HEK293 (cell line): Measurements from ENCODE around the gene MADD.

Source experiments
- CTCF ChIA-PET: fragments of 350-600 bp; formaldehyde crosslinking; extraction: SDS; loops from one replicate; lab custom pipeline; 2021; ENCODE audit warnings: antibody characterized with exemption; lab: Yijun Ruan, JAX
- POLR2A ChIA-PET: fragments of 300-600 bp; formaldehyde crosslinking; extraction: SDS; loops from one replicate; lab custom pipeline; 2020; ENCODE audit warnings: antibody characterized with exemption, inconsistent platforms; lab: Yijun Ruan, JAX
- H3K27ac ChIP-seq: fragments of 200-500 bp; sonication (Bioruptor generic); 2 replicates; pipeline ENCODE4 v1.5.1; 2014; ENCODE audit warnings: low read depth, low read length, control low read depth, inconsistent platforms; ENCODE audit errors: extremely low read depth
- H3K36me3 ChIP-seq, 2 experiments: fragments of 200-500 bp in 1 of 2; sonication (Bioruptor generic) in 1 of 2; 1 replicate in 1 of 2; 2 replicates in 1 of 2; pipeline ENCODE4 v1.5.1; 2014 to 2017; ENCODE audit warnings: inconsistent platforms in 2 of 2, low read length in 2 of 2; ENCODE audit not compliant: control insufficient read depth in 2 of 2, insufficient read depth in 1 of 2
- H3K4me1 ChIP-seq: fragments of 200-500 bp; sonication (Bioruptor generic); 2 replicates; pipeline ENCODE4 v1.5.1; 2014; ENCODE audit warnings: mild to moderate bottlenecking, low read length, inconsistent platforms; ENCODE audit not compliant: control insufficient read depth, insufficient read depth
- H3K4me3 ChIP-seq: 2 replicates; pipeline ENCODE4 v1.5.1; 2011; ENCODE audit warnings: low read depth, mild to moderate bottlenecking, control low read depth, low read length, moderate library complexity
- H3K9me3 ChIP-seq: fragments of 200-500 bp; sonication (Bioruptor generic); 2 replicates; pipeline ENCODE4 v1.5.1; 2014; ENCODE audit warnings: low read depth, low read length, inconsistent platforms; ENCODE audit not compliant: control insufficient read depth, insufficient read depth
- GLIS2 ChIP-seq: fragments of 450-650 bp; formaldehyde crosslinking; IDR thresholded peaks from 2 replicates; pipeline ENCODE4 v1.5.1; 2016; ENCODE audit warnings: missing biosample characterization, missing genetic modification characterization
- HOXA7 ChIP-seq: sonication (generic); formaldehyde crosslinking; IDR thresholded peaks from 2 replicates; pipeline ENCODE4 v1.8.1; 2022; ENCODE audit warnings: missing genetic modification reagents, borderline replicate concordance
- MZF1 ChIP-seq: fragments of 450-650 bp; formaldehyde crosslinking; IDR thresholded peaks from 2 replicates; pipeline ENCODE4 v1.5.1; 2017; ENCODE audit warnings: missing biosample characterization, missing genetic modification characterization, borderline replicate concordance
- PRDM1 ChIP-seq: fragments of 450-650 bp; formaldehyde crosslinking; IDR thresholded peaks from 2 replicates; pipeline ENCODE4; 2016; ENCODE audit warnings: missing biosample characterization, missing genetic modification characterization
- SCRT1 ChIP-seq: fragments of 450-650 bp; formaldehyde crosslinking; IDR thresholded peaks from 2 replicates; pipeline ENCODE4 v1.5.1; 2016; ENCODE audit warnings: missing biosample characterization, missing genetic modification characterization, borderline replicate concordance
- ZBTB26 ChIP-seq: fragments of 450-650 bp; formaldehyde crosslinking; optimal IDR thresholded peaks from 2 replicates; pipeline ENCODE3; 2016; ENCODE audit warnings: missing biosample characterization, mild to moderate bottlenecking, missing genetic modification characterization
- ZBTB48 ChIP-seq: fragments of 450-650 bp; formaldehyde crosslinking; IDR thresholded peaks from 2 replicates; pipeline ENCODE4 v1.5.1; 2016; ENCODE audit warnings: missing biosample characterization, missing genetic modification characterization
- ZBTB49 ChIP-seq: fragments of 450-650 bp; formaldehyde crosslinking; IDR thresholded peaks from 2 replicates; pipeline ENCODE4 v1.5.1; 2016; ENCODE audit warnings: missing biosample characterization, missing genetic modification characterization, low read depth
- ZNF112 ChIP-seq: fragments of 450-650 bp; formaldehyde crosslinking; IDR thresholded peaks from 2 replicates; pipeline ENCODE4 v1.5.0; 2017; ENCODE audit warnings: missing biosample characterization, missing genetic modification characterization
- ZNF132 ChIP-seq: fragments of 450-650 bp; formaldehyde crosslinking; IDR thresholded peaks from 2 replicates; pipeline ENCODE4 v1.5.1; 2017; ENCODE audit warnings: missing biosample characterization, missing genetic modification characterization, borderline replicate concordance
- ZNF18 ChIP-seq: fragments of 450-650 bp; formaldehyde crosslinking; IDR thresholded peaks from 2 replicates; pipeline ENCODE4 v1.5.1; 2016; ENCODE audit warnings: missing biosample characterization, missing genetic modification characterization
- ZNF274 ChIP-seq, 2 experiments: fragments of 200-500 bp in 1 of 2; fragments of 450-650 bp in 1 of 2; sonication (Bioruptor generic) in 1 of 2; formaldehyde crosslinking in 1 of 2; IDR thresholded peaks; 2 replicates each; pipeline versions ENCODE4 v1.5.1 to v1.6.1; 2014 to 2016; ENCODE audit warnings: borderline replicate concordance in 1 of 2, inconsistent platforms in 1 of 2, low read length in 1 of 2, missing biosample characterization in 1 of 2, missing genetic modification characterization in 1 of 2
- ZNF433 ChIP-seq: fragments of 450-650 bp; formaldehyde crosslinking; IDR thresholded peaks from 2 replicates; pipeline ENCODE4 v1.5.1; 2016; ENCODE audit warnings: missing biosample characterization, missing genetic modification characterization, low read depth
- ZNF449 ChIP-seq: fragments of 450-650 bp; formaldehyde crosslinking; IDR thresholded peaks from 2 replicates; pipeline ENCODE4 v1.5.1; 2017; ENCODE audit warnings: missing biosample characterization, mild to moderate bottlenecking, missing genetic modification characterization, moderate library complexity
- ZNF514 ChIP-seq: fragments of 450-650 bp; formaldehyde crosslinking; IDR thresholded peaks from 2 replicates; pipeline ENCODE4 v1.5.1; 2016; ENCODE audit warnings: missing biosample characterization, missing genetic modification characterization
- ZNF623 ChIP-seq: fragments of 450-650 bp; formaldehyde crosslinking; IDR thresholded peaks from 2 replicates; pipeline ENCODE4 v1.5.1; 2016; ENCODE audit warnings: missing biosample characterization, missing genetic modification characterization
- ZNF658 ChIP-seq: fragments of 450-650 bp; formaldehyde crosslinking; IDR thresholded peaks from 2 replicates; pipeline ENCODE4; 2016; ENCODE audit warnings: missing biosample characterization, missing genetic modification characterization
- ZNF664 ChIP-seq: fragments of 450-650 bp; formaldehyde crosslinking; IDR thresholded peaks from 2 replicates; pipeline ENCODE4 v1.5.1; 2016; ENCODE audit warnings: missing biosample characterization, missing genetic modification characterization
- ZNF707 ChIP-seq: fragments of 450-650 bp; formaldehyde crosslinking; IDR thresholded peaks from 2 replicates; pipeline ENCODE4 v1.5.1; 2016; ENCODE audit warnings: missing biosample characterization, missing genetic modification characterization
- ZNF776 ChIP-seq: fragments of 450-650 bp; formaldehyde crosslinking; IDR thresholded peaks from 2 replicates; pipeline ENCODE4 v1.5.0; 2017; ENCODE audit warnings: missing biosample characterization, missing genetic modification characterization, borderline replicate concordance
- ZNF777 ChIP-seq: fragments of 450-650 bp; formaldehyde crosslinking; IDR thresholded peaks from 2 replicates; pipeline ENCODE4 v1.5.1; 2017; ENCODE audit warnings: missing biosample characterization, missing genetic modification characterization, borderline replicate concordance
- ZSCAN16 ChIP-seq: fragments of 450-650 bp; formaldehyde crosslinking; IDR thresholded peaks from 2 replicates; pipeline ENCODE4 v1.5.1; 2016; ENCODE audit warnings: missing biosample characterization, missing genetic modification characterization
- ZSCAN23 ChIP-seq: fragments of 450-650 bp; formaldehyde crosslinking; IDR thresholded peaks from 2 replicates; pipeline ENCODE4 v1.5.1; 2016; ENCODE audit warnings: missing biosample characterization, missing genetic modification characterization
- ZSCAN30 ChIP-seq: fragments of 450-650 bp; IDR thresholded peaks from 2 replicates; pipeline ENCODE4 v1.5.1; 2018; ENCODE audit warnings: missing biosample characterization, mild to moderate bottlenecking, missing genetic modification characterization, moderate library complexity

The MADD gene

GRCh38 chr11:47332303-47332711 is 62.4 kb downstream of the MADD start:
- CTCF ChIA-PET = no interaction called here

GRCh38 chr11:47332791-47333525 is 63.0 kb downstream of the MADD start:
- Histone ChIP-seq H3K27ac (no peak overlapping the region), H3K36me3 (peaks cover 0 to 4% of the 10 kb centered on the region in 2 experiments; a peak in 1 of 3 replicates), H3K9me3 (no peaks in the 10 kb centered on the region), H3K4me3 (no peak overlapping the region), H3K4me1 (no peaks in the 10 kb centered on the region)
- no peak for TF ChIP-seq ZNF658 (tag by site-specific recombination)
- ChIA-PET CTCF (interaction anchor here (0.6 kb wide), 1 partner anchor 85 kb away, joined by 3 read pairs; no protein-coding TSS in a partner anchor), POLR2A (no interaction called here)

More at GRCh38 chr11:47332303-47332711, 62.4 kb downstream of the MADD start:
- Histone ChIP-seq H3K4me1 (no peaks in the 10 kb centered on the region), H3K27ac (no peak overlapping the region), H3K36me3 (peaks cover 0 to 4% of the 10 kb centered on the region in 2 experiments; a peak in 1 of 3 replicates), H3K4me3 (no peak overlapping the region), H3K9me3 (no peaks in the 10 kb centered on the region)
- POLR2A ChIA-PET = no interaction called here
- no peak for TF ChIP-seq PRDM1 (tag by site-specific recombination)
- no peak for TF ChIP-seq GLIS2 (tag by site-specific recombination)
- no peak for TF ChIP-seq ZBTB26 (tag by site-specific recombination)
- TF ChIP-seq ZNF18 (tag by site-specific recombination) = no peak

- CTCF ChIA-PET = interaction anchor here (0.6 kb wide), 1 partner anchor 86 kb away, joined by 3 read pairs; no protein-coding TSS in a partner anchor
- POLR2A ChIA-PET = interaction anchor here (0.5 to 0.6 kb wide), 2 partner anchors 198 to 669 kb away, joined by 3 read pairs; no protein-coding TSS in a partner anchor
- Histone ChIP-seq H3K4me1 (no peaks in the 10 kb centered on the region), H3K27ac (no peak overlapping the region), H3K9me3 (no peaks in the 10 kb centered on the region), H3K4me3 (no peak overlapping the region), H3K36me3 (peaks cover 0 to 4% of the 10 kb centered on the region in 2 experiments; a peak in 1 of 3 replicates)
- TF ChIP-seq SCRT1 (tag by site-specific recombination) = no peak
- no peak for TF ChIP-seq ZBTB48
- no peak for TF ChIP-seq ZNF274 (IDR thresholded peaks at IDR 0.05; ENCODE audit: low read length)
- TF ChIP-seq ZNF274 (tag by site-specific recombination; IDR thresholded peaks at IDR 0.05; ENCODE audit: borderline replicate concordance) = no peak
- TF ChIP-seq MZF1 (tag by site-specific recombination) = no peak
- no peak for TF ChIP-seq ZNF664 (tag by site-specific recombination)
- no peak for TF ChIP-seq ZNF433 (tag by site-specific recombination)
- TF ChIP-seq ZNF777 (tag by site-specific recombination) = no peak
- TF ChIP-seq ZNF449 = no peak
- TF ChIP-seq ZNF707 (tag by site-specific recombination) = no peak
- TF ChIP-seq ZNF132 = no peak
- no peak for TF ChIP-seq ZNF514
- no peak for TF ChIP-seq ZSCAN23
- no peak for TF ChIP-seq ZSCAN30 (tag by site-specific recombination)
- no peak for TF ChIP-seq ZSCAN16 (tag by site-specific recombination)
- no peak for TF ChIP-seq ZNF776
- TF ChIP-seq ZNF112 (tag by site-specific recombination) = no peak
- TF ChIP-seq HOXA7 (CRISPR knock-in tag) = no peak
- no peak for TF ChIP-seq ZBTB49 (tag by site-specific recombination)
- TF ChIP-seq ZNF623 (tag by site-specific recombination) = no peak
These were observed 63.6 kb downstream of the MADD start for GRCh38 chr11:47333526-47333845.
